Measurements from ENCODE around the gene MROH8.

DNA sequence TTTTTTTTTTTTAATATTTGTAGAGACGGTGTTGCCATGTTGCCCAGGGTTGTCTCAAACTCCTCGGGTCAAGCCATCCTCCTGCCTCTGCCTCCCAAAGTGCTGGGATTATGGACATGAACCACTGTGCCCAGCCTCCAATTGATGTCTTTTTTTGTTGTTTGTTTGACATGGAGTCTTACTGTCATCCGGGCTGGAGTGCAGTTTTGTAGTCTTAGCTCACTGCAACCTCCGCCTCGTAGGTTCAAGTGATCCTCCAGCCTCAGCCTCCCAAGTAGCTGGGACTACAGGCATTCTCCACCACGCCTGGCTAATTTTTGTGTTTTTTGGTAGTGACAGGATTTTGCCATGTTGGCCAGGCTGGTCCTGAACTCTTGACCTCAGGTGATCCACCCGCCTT lies 9.4 kb upstream of the MROH8 start:
- TF ChIP-seq, protein P1, sequence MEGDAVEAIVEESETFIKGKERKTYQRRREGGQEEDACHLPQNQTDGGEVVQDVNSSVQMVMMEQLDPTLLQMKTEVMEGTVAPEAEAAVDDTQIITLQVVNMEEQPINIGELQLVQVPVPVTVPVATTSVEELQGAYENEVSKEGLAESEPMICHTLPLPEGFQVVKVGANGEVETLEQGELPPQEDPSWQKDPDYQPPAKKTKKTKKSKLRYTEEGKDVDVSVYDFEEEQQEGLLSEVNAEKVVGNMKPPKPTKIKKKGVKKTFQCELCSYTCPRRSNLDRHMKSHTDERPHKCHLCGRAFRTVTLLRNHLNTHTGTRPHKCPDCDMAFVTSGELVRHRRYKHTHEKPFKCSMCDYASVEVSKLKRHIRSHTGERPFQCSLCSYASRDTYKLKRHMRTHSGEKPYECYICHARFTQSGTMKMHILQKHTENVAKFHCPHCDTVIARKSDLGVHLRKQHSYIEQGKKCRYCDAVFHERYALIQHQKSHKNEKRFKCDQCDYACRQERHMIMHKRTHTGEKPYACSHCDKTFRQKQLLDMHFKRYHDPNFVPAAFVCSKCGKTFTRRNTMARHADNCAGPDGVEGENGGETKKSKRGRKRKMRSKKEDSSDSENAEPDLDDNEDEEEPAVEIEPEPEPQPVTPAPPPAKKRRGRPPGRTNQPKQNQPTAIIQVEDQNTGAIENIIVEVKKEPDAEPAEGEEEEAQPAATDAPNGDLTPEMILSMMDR (IDR thresholded peaks at IDR 0.05) = no peak
- TF ChIP-seq EP300 (IDR thresholded peaks at IDR 0.05; ENCODE audit: low read depth) (no peak), POLR2A (IDR thresholded peaks at IDR 0.05) (no peak)

All from transverse colon (tissue), 3 donors.